Inflammatory macrophage treated with lipopolysaccharide for 1 hour (primary cell): Measurements from ENCODE around the gene CEP95.
"Not testable (repeated sequence)": the region's sequence is repeated elsewhere in the genome, so short reads cannot be mapped to it uniquely, and the experiment has no call there.

Experiments used
- DNase-seq, 2 donors: peaks; one replicate each; pipeline ENCODE4 v3.0.0-alpha.2; 2020 to 2022

Gene CEP95

GRCh38 chr17:64575431-64575830, 68.7 kb downstream of the CEP95 start:
- DNase-seq: no peak

GRCh38 chr17:64577025-64577424, 70.2 kb downstream of the CEP95 start:
- not testable (repeated sequence) for DNase-seq

GRCh38 chr17:64579917-64580316, 73.1 kb downstream of the CEP95 start:
- peak; percentile 21 to 45 for DNase-seq

DNA sequence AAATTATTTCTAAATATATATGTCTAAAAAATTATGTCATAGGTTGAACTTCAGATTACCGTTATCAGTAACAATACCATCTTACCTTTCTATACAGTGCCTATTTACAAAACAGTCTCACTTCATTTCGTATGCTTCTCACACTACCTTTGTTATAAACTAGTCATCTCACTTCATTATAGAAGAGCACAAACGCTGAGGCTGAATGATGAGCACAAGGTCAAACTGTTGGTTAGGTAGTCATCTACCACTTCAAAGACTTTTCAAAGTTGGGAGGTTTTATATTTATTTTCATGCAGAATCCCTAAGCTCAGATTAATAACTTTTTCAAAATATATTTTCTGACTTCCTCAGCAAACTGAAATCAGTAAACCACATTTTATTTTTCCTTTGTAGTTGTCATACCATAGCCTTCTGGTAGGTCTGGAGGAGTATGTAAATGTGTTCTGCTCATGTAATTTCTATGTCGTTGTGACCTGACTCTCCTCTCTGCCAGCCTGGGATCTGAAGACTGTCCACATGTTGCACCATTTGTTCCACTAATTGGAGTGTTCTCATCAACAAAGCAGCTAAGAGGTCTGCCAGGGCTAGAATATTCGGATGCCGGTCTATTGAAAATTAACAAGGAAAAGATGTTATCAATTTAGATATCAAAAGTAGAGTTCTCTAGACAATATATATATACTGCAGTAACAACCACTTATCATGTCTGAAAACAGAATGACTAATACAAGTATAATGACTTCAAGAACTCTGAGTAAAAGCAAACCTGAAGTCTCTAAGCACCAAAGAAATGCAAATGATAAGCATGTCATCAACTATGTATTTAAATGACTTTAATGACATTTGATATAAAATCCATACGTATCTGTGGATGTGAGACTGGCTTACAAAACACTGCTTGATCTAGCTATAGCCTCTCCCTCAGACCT, 73.9 kb downstream of the CEP95 start:
- DNase-seq: no peak

DNA sequence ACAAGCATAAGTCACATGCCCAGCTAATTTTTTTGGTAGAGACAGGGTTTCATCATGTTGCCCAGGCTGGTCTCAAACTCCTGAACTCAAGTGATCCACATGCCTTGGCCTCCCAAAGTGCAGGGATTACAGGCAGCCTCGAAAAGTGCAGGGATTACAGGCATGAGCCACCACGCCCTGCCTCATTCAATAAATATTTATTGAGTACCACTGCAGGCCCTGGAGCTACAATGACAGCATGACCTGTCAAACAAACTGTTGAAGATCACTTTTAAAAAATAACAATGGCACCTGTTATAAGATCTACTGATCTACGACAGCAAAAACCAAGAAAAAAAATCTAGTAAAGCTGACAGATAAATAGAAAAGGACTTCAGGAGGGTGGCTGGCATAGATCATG, 76.3 kb downstream of the CEP95 start:
- no peak for DNase-seq

DNA sequence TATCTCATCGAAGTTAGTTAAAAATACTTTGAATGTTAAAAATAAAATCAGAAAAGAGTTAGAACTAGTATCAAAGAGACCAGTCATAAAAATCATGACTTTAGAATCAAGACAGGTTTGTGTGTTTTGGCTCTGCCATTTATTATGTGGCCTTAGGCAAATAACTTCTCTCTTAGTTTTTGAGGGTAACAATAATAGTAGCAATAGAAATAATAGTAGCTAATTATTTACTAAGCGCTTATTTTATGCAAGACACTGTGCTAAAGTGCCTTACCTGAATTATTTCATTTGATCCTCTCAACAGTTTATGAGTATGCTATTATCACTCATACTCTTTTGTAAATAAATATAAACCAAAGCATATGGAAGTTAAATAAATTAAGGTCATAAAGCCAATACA, 78.4 kb downstream of the CEP95 start:
- DNase-seq: no peak
